ENCODE results near the gene DNER.

The DNER gene

DNA sequence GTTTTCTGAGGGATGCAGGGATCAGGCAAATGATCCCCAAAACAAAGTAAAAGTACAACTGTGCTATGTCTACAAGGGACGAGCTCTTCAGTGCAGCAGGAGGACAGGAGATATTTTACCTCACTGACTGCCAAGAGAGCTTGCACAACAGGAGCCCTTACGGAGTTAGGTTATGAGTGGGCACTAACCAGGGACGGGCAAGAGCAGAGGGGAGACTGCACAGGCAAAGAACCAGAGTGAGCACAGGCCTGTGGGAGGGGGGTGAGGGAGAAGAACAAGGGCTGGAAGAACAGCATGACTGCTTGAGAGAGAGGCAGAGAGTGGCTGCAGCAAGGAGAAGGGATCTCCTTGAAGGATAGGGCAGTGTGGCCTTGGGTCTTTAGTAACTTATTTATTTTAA, 342.1 kb downstream of the DNER start:
- no peak overlapping the region for H3K4me3 ChIP-seq (replicated peaks in 1 of 2; ENCODE audit: low read depth in 2 of 2, low read length in 2 of 2)
- DNase-seq (ENCODE audit: low read depth in 2 of 2) = peak in 1 of 2 donors; percentile 7
- TF ChIP-seq, protein P1, sequence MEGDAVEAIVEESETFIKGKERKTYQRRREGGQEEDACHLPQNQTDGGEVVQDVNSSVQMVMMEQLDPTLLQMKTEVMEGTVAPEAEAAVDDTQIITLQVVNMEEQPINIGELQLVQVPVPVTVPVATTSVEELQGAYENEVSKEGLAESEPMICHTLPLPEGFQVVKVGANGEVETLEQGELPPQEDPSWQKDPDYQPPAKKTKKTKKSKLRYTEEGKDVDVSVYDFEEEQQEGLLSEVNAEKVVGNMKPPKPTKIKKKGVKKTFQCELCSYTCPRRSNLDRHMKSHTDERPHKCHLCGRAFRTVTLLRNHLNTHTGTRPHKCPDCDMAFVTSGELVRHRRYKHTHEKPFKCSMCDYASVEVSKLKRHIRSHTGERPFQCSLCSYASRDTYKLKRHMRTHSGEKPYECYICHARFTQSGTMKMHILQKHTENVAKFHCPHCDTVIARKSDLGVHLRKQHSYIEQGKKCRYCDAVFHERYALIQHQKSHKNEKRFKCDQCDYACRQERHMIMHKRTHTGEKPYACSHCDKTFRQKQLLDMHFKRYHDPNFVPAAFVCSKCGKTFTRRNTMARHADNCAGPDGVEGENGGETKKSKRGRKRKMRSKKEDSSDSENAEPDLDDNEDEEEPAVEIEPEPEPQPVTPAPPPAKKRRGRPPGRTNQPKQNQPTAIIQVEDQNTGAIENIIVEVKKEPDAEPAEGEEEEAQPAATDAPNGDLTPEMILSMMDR (IDR thresholded peaks at IDR 0.05; ENCODE audit: low read depth, low read length) = no peak

DNA sequence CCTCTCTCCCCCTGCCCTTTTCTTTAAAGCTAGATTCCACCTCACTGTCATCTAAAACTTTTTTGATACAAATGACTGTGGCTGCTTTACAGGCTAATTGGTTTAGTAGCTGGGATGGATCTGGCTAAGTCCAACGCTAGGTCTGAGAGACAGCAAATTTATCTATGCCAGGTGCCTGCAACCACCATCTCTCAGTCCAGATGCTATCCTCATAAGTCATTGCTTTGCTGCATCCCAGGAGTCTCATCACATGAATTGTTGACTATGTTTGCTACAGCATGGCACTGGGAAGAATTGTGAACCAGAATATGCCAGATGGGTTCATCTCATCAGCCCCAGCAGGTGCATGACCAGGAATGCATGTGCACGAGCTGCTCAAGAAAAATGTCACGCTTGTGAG, 343.3 kb downstream of the DNER start:
- H3K4me3 ChIP-seq (replicated peaks in 1 of 2; ENCODE audit: low read depth in 2 of 2, low read length in 2 of 2) = no peak overlapping the region
- TF ChIP-seq, protein P1 (IDR thresholded peaks at IDR 0.05; ENCODE audit: low read depth, low read length) = no peak
- no peak for DNase-seq (ENCODE audit: low read depth in 2 of 2)

DNA sequence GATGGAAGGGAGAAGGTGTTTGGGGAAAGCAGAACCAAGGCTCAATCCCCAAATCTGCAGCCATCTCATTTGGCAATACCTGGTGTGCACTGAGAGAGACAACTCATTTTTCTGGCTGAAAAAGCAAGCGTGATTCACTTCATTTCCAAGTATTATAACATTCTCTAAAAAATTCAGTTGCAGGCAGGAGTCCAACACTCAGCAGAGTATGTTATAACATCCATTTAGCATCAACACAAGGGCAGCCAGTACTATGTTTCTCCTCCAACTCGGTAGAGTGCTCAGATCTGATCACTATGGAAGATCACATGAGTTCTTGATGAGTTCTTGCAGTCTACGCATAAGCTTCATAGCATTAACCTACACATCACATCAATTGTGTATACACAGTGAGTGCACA, 343.8 kb downstream of the DNER start:
- TF ChIP-seq, protein P1 (IDR thresholded peaks at IDR 0.05; ENCODE audit: low read depth, low read length) = no peak
- H3K4me3 ChIP-seq (replicated peaks in 1 of 2; ENCODE audit: low read depth in 2 of 2, low read length in 2 of 2) = no peak overlapping the region
- peak; percentile 49 to 59 for DNase-seq (ENCODE audit: low read depth in 2 of 2)

DNA sequence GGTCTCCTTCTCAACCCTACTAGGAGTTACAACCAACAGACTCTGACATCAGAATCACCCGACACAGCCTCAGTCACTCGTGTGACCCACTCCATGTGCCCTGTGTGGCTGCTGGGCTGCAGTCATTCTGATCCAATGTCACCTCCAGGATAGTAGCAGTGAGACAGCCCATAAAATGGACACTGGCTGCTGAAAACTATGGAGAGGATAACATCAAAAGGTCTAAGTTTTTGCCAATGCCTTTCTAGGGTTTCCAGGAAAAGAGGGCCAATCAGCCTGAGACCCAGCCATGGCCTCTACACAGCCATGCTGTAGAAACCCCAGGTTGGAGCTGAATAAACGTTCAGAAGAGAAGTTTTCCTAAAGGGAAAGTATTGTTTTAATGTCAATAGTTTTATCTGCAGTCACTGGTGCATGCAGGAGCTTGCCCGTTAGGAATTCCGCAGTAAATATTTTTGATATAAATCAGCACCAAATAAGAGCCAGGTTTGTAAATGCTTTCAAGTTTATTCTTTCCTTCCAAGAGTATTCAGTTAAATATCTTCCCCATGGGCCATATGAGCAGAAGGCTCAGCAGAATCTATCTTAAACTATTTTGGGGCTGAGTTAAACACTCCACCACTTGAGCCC, 351.1 kb downstream of the DNER start:
- no peak overlapping the region for H3K4me3 ChIP-seq (replicated peaks in 1 of 2; ENCODE audit: low read depth in 2 of 2, low read length in 2 of 2)
- no peak for DNase-seq (ENCODE audit: low read depth in 2 of 2)
- TF ChIP-seq, protein P1 (IDR thresholded peaks at IDR 0.05; ENCODE audit: low read depth, low read length) = no peak

DNA sequence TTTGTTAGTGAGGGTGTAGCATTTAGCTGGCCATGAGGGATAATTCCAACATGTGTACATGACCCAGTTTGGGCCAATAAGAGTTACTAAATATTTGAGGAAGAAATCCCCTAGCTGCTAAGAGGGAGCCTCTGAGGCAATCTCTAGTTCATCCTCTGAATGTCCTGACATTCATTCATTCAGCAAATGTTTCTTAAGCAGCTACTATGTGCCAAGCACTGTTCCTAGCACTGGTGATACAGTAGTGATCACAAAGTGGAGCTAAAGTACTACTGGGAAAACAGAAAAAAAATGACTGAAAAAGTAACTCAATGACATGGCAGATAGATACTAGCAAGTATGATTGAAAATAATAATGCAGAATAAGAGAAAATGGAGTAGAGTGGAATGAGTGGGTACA, 363.5 kb downstream of the DNER start:
- H3K4me3 ChIP-seq (replicated peaks in 1 of 2; ENCODE audit: low read depth in 2 of 2, low read length in 2 of 2) = no peak overlapping the region
- TF ChIP-seq, protein P1 (IDR thresholded peaks at IDR 0.05; ENCODE audit: low read depth, low read length) = no peak
- peak in 1 of 2 donors; percentile 37 for DNase-seq (ENCODE audit: low read depth in 2 of 2)

DNA sequence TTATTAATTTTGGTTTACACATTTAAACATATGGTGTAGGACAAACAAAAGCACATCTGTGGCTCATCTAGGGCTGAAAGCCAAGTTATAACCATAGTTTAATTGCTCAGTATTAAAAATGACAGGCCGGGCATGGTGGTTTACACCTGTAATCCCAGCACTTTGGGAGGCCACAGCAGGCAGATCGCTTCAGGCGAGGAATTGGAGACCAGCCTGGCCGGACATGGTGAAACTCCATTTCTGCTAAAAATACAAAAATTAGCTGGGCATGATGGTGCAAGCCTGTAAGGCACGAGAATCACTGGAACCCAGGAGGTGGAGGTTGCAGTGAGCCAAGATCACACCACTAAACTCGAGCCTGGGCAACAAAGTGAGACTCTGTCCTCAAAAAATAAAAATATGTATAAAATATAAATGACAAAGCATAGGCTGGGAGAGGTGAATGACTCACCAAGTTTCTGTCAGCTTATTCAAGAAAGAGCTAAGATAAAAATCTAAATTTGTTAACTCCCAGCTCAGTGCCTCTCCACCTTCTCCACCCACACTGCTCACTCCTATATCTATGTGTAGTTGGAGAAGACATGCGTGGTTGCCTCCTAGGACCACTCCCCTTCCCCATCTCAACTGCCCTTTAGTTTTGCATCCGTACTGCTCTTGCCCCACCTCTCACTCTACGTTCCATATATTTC, 364.1 kb downstream of the DNER start:
- no peak overlapping the region for H3K4me3 ChIP-seq (replicated peaks in 1 of 2; ENCODE audit: low read depth in 2 of 2, low read length in 2 of 2)
- TF ChIP-seq, protein P1 (IDR thresholded peaks at IDR 0.05; ENCODE audit: low read depth, low read length) = no peak
- DNase-seq (ENCODE audit: low read depth in 2 of 2) = peak in 1 of 2 donors; percentile 49

Measured in cardiac fibroblast (primary cell).